Measurements from ENCODE around the gene PNMA1. TPM values are rescaled to one million over a fixed set of nuclear protein-coding genes. Genes with fewer than 3 reads are reported as not detected.

Gene PNMA1
- polyA plus RNA-seq, 1 donor from 2014 or later, result 205 TPM

- Histone ChIP-seq H2AFZ (ENCODE audit: low read depth, low read length) (no peak overlapping the region), H3F3A (ENCODE audit: insufficient read depth, low read length, poor library complexity, severe bottlenecking) (no peaks in the 10 kb centered on the region), H3K9ac (ENCODE audit: low read length) (no peak overlapping the region), H3K4me3 (ENCODE audit: low read length) (no peak overlapping the region), H3K27ac (ENCODE audit: low read length) (no peak overlapping the region), H3K27me3 (ENCODE audit: insufficient read depth, low read depth, low read length) (no peaks in the 10 kb centered on the region), H3K4me2 (ENCODE audit: low read length) (no peak overlapping the region), H4K20me1 (ENCODE audit: insufficient read depth) (no peaks in the 10 kb centered on the region), H3K79me2 (replicated peaks; ENCODE audit: insufficient read depth, low read length) (no peaks in the 10 kb centered on the region), H3K36me3 (ENCODE audit: insufficient read depth, low read length) (no peaks in the 10 kb centered on the region), H3K9me3 (ENCODE audit: low read length) (no peaks in the 10 kb centered on the region), H3K9me2 (ENCODE audit: insufficient read depth, low read length) (no peaks in the 10 kb centered on the region)
- no peak for TF ChIP-seq EP300 (conservative IDR thresholded peaks at IDR 0.05; ENCODE audit: poor library complexity, severe bottlenecking)
These were observed 12.1 kb upstream of the PNMA1 start for GRCh38 chr14:73726025-73726961.

GRCh38 chr14:73725116-73726024 lies 11.2 kb upstream of the PNMA1 start:
- no peaks in the 10 kb centered on the region for H3K27me3 ChIP-seq (ENCODE audit: insufficient read depth, low read depth, low read length)
- H4K20me1 ChIP-seq (ENCODE audit: insufficient read depth), result no peaks in the 10 kb centered on the region
- H3K79me2 ChIP-seq (replicated peaks; ENCODE audit: insufficient read depth, low read length), result no peaks in the 10 kb centered on the region
- no peak overlapping the region for H3K4me3 ChIP-seq (ENCODE audit: low read length)
- H3K9ac ChIP-seq (ENCODE audit: low read length), result no peak overlapping the region
- no peaks in the 10 kb centered on the region for H3K9me2 ChIP-seq (ENCODE audit: insufficient read depth, low read length)
- H3K4me2 ChIP-seq (ENCODE audit: low read length), result no peak overlapping the region
- H3F3A ChIP-seq (ENCODE audit: insufficient read depth, low read length, poor library complexity, severe bottlenecking), result no peaks in the 10 kb centered on the region
- no peak overlapping the region for H3K27ac ChIP-seq (ENCODE audit: low read length)
- H3K9me3 ChIP-seq (ENCODE audit: low read length), result no peaks in the 10 kb centered on the region
- no peaks in the 10 kb centered on the region for H3K36me3 ChIP-seq (ENCODE audit: insufficient read depth, low read length)
- TF ChIP-seq REST (IDR thresholded peaks at IDR 0.05; ENCODE audit: borderline replicate concordance) (no peak), EP300 (conservative IDR thresholded peaks at IDR 0.05; ENCODE audit: poor library complexity, severe bottlenecking) (no peak), POLR2AphosphoS5 (IDR thresholded peaks at IDR 0.05) (no peak), CTCF (IDR thresholded peaks at IDR 0.05; ENCODE audit: poor library complexity, severe bottlenecking) (no peak), TAF1 (IDR thresholded peaks at IDR 0.05; ENCODE audit: low read depth) (no peak), MXI1 (conservative IDR thresholded peaks at IDR 0.05; ENCODE audit: poor library complexity, severe bottlenecking) (no peak), EZH2 (IDR thresholded peaks at IDR 0.05; ENCODE audit: borderline replicate concordance, insufficient read depth, low read length, poor library complexity, severe bottlenecking) (no peak), SMC3 (conservative IDR thresholded peaks at IDR 0.05; ENCODE audit: poor library complexity) (no peak), RAD21 (conservative IDR thresholded peaks at IDR 0.05) (no peak)
- H2AFZ ChIP-seq (ENCODE audit: low read depth, low read length), result no peak overlapping the region
